Activated CD8-positive, alpha-beta memory T cell treated with anti-CD3 and anti-CD28 coated beads for 48 hours (primary cell): ENCODE data around the gene UBXN7.
"Not testable (repeated sequence)": the region's sequence is repeated elsewhere in the genome, so short reads cannot be mapped to it uniquely, and the experiment has no call there.

Experiments used
- DNase-seq, 3 experiments: peaks; one replicate each; pipeline ENCODE4 v3.0.0-alpha.2; 2020; ENCODE audit warnings: low read depth in 2 of 3, low spot score in 2 of 3

The UBXN7 gene

DNA sequence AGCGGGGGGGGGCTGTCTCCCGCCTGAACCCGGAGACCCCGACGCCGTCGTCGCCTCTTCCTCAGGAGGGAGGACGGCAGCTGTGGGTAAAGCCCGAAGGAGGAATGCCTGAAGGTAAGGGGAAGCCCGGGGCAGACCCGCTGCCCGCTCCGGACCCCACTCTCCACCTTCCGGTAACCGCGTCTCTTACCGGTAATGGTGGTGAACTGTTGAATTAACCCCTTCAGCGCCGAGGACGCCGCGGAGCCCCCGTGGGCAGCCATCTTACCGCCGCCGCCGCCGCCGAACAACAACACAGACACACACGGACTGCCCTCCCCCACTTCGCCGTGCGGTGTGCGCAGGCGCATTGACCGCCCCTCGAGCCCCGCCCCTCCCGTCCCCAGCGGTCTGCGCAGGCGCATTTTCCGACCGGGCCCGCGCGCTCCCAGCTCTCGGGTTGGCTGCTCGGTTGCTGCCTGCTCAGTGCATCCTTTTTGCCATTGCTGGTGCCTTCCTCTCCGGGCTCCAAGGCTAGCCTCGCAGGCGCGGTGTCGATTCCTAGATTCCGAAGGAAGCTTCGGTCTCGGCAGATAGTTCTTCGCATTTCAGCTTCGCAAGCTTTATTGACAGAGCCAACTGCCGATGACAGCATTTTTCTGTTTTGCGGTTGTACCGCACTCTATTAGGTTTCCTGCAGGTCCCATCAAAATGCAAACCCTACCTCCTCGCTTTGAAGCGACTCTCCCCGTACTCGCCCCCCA, at the start of gene UBXN7:
UBXN7 (minus strand) TSS at position 291 of the 743 bp plus-strand sequence; CDS start at position 263, 28 bp downstream.
- peak; percentile 94 to 98 (median 98) for DNase-seq

- DNase-seq, result no peak
These were observed 45.5 kb upstream of the UBXN7 start for GRCh38 chr3:196477678-196478077.

DNA sequence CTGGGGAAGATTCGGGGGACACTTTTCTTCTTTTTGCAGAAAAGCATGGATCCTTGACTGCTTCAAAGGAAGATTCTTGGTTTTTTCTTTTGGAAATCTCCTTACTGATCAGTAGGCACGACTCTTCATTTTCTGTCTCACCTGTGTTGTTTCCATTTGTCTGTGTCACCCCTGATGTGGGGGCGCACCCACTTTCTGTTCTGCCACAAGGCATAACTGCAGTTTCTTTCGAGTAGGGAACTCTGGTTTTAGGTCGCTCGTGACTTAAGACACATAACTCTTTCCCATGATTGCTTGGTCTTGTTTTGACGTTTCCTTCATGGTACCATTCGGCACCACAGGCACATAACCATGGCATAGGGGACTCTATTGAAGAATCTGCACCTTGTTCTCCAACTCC, 40.1 kb upstream of the UBXN7 start:
- no peak for DNase-seq

DNA sequence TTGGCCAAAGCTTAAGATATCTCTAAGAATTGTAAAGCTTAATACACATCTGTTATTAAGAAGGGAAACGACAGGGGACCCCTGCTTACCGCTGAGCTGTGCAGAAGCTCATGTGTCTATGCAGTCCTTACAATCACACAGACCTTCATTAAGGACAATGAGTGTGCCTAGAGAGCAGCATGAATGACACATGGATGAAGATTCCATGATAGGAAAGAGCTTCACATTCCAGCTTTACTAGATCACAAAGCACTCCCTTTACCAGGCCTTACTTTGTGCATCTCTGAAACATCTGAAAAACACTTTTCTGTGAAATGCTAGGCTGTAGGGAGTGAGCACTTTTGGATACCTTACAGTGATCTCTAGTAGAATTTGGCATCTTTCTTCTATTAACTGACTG, 39.3 kb upstream of the UBXN7 start:
- no peak for DNase-seq

- not testable (repeated sequence) for DNase-seq
These were observed 38.0 kb upstream of the UBXN7 start for GRCh38 chr3:196470182-196470581.

DNA sequence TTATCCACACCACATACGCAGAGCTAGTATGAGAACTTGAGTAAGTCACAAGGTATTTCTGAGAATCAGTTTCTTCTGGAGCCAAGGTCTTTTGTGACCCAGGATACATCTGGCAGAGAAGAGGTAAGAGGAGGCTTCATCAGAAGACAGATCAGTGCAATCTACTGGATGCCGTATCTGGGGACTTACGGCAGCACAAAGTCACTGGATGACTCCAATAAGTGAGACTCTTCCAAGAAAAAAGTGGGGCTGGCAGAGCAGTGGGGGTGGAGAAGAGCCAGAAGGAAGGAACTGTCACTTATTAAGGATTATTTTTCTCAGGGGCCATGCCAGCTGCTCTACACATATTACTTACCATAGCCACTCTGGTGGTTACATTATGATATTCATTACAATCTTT, 31.6 kb upstream of the UBXN7 start:
- no peak for DNase-seq

DNA sequence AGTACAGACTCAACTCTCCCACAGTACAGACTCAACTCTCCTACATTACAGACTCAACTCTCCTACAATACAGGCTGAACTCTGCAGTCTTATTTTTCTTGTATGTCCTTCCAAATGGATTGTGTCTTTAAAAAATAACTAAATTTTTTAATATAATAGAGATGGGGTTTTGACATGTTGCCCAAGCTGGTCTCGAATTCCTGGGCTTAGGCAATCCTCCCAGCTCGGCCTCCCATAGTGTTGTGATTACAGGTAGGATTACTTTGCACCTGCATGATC, 31.2 kb upstream of the UBXN7 start:
- no peak for DNase-seq

DNA sequence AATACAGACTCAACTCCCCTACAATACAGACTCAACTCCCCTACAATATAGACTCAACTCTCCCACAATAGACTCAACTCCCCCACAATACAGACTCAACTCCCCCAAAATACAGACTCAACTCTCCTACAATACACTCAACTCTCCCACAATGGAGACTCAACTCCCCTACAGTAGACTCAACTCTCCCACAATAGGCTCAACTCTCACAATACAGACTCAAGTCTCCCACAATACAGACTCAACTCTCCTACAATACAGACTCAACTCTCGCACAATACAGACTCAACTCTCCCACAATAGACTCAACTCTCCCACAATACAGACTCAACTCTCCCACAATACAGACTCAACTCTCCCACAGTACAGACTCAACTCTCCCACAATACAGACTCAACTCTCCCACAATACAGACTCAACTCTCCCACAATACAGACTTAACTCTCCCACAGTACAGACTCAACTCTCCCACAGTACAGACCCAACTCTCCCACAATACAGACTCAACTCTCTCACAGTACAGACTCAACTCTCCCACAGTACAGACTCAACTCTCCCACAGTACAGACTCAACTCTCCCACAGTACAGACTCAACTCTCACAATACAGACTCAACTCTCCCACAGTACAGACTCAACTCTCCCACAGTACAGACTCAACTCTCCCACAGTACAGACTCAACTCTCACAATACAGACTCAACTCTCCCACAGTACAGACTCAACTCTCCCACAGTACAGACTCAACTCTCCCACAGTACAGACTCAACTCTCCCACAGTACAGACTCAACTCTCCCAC, 30.7 kb upstream of the UBXN7 start:
- DNase-seq, result not testable (repeated sequence)

DNA sequence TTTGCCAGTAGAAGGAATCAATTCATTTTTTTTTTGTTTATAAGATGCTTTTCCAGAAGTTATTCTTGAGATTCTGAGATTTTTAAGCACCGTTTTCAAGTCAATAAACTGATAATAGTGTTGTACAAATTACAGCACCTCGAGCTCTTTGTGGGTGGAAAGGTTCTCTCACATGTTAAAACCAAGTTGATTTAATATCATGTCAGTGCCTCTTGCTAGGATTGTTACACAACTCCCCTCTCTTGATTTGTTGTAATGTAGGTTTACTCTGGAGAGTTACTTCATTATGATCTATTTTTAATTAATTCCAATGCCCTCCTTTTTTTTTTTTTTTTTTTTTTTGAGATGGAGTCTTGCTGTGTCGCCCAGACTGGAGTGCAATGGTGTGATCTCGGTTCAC, 25.8 kb upstream of the UBXN7 start:
- no peak for DNase-seq

- not testable (repeated sequence) for DNase-seq
These were observed 25.2 kb upstream of the UBXN7 start for GRCh38 chr3:196457470-196457869.

- DNase-seq, result no peak
These were observed 22.7 kb upstream of the UBXN7 start for GRCh38 chr3:196454935-196455334.

GRCh38 chr3:196445391-196445790, 13.2 kb upstream of the UBXN7 start:
- not testable (repeated sequence) for DNase-seq

- no peak for DNase-seq
These were observed 12.3 kb upstream of the UBXN7 start for GRCh38 chr3:196444500-196444894.

DNA sequence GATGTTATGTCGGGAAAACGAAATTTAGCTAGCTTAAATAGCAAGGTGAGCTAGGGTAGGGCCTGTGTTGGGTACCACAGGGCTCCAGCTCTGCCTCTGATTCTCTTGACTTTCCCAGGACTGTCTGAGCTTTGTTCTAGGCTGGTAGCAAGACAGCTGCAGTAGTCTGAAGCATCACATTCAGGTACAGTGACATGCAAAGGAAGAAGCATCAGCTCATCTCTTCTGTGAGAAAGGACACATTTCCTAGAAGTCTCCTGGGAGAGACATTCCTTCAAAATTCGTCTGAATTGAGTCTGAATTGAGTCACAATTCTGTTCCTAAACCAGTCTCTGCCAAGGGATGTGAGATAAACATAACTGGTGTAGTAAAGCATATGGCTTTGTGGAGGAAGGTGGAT, 8.5 kb upstream of the UBXN7 start:
- DNase-seq, result no peak

GRCh38 chr3:196440041-196440537, 7.9 kb upstream of the UBXN7 start:
- DNase-seq, result no peak

DNA sequence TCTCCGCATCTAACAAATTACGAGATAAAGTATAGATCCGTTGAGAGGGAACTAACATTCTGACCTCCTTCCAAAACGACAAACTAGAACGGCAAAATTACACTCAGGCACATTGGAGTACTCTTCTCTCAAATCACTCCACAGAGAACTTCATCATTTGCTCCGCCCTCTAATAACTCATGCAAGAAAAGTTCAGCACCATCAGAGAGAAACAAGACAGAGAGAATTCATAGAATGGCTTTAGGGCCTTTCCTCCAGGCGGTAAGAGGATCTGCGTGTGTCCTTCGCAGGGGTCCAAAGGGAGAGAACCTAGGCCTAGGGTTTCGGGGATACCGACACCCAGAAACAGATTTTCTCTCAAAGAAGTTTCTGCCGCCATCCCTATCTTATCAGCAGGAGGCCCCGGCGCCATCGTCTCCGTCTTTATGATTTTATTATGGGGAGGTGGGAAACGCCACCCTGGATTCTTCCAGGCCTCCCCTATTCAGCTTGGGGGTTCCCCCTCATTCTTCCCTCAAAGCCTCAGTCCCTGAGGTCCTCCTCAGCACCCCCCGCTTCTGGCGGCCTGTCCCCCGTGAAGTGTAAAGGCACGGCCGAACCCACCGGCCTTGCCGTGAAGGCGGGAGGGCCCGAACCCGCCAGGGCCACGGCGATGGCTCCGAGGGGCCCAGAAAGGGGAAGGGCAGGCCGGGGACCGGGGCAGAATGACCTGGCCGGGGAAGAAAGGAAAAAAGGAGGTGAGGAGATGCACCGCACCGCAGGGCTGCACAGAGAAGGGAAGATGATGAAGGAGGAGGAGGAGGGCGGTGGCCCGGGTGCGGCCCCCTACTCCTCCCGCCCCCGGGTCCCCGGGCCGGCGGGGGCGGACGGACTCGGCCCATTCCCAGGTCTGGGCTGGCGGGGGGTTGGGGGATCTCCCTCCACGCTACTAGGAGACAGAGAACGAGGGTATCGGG, 768 bp downstream of the UBXN7 start:
- DNase-seq, result peak; percentile 4 to 16 (median 4)

- DNase-seq, result no peak
These were observed 4.2 kb downstream of the UBXN7 start for GRCh38 chr3:196428041-196428440.

- not testable (repeated sequence) for DNase-seq
These were observed 7.8 kb downstream of the UBXN7 start for GRCh38 chr3:196424421-196424820.

DNA sequence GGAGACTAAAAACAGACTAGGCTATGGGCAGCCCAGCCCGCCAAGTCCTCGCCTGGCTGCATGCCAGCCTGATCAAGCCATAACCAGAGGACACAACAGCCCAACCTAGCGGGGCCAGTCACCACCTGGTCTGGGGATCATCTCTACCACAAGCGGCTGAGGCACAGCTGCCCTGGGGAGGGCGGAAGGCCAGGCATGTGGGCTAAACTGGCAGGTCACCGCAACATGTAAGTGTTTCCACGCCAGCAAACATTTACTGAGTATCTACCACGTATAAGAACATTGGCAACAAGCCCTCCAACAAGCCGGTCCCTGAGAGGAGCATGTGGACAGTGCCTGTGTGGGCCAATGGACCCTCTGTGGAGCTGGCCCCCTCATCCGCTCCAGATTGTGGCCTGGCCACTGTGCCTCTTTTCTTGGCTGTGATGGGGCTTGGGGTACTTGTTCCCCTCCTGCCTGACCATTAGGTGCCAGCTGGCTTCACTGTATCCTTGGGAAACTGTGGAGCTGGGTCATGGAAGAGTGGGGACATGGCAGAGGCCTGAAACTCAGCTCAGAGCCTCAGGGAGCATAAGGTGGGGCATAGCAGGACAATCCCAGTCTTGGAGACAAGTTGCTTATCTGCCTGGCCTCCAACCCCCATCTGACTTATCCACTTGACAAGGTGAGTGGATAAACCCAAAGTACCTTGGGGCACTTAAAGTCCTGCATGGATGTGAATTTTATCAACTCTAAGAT, 9.0 kb downstream of the UBXN7 start:
- no peak for DNase-seq

- not testable (repeated sequence) for DNase-seq
These were observed 10.6 kb downstream of the UBXN7 start for GRCh38 chr3:196421668-196422067.

DNA sequence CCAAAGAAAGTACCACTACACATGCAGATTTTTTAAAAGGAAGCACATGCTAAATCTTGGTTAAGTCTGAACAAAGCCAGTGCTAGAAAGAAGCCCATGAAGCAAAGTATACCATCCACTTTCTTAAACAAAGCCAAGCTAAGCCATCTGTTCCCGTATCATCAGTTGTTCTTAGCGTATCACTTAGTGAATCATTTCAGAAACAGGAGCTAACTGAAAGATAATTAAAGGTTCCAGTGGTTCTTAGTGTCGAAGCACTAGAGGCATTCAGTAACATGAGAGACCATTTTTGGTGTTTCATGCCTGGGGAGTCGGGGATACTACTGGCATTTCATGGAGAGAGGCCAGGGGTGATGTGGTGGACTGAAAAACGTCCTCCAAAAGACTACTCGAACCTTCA, 12.8 kb downstream of the UBXN7 start:
- no peak for DNase-seq
